ENCODE data around the gene MEGF8.

The MEGF8 gene

DNA sequence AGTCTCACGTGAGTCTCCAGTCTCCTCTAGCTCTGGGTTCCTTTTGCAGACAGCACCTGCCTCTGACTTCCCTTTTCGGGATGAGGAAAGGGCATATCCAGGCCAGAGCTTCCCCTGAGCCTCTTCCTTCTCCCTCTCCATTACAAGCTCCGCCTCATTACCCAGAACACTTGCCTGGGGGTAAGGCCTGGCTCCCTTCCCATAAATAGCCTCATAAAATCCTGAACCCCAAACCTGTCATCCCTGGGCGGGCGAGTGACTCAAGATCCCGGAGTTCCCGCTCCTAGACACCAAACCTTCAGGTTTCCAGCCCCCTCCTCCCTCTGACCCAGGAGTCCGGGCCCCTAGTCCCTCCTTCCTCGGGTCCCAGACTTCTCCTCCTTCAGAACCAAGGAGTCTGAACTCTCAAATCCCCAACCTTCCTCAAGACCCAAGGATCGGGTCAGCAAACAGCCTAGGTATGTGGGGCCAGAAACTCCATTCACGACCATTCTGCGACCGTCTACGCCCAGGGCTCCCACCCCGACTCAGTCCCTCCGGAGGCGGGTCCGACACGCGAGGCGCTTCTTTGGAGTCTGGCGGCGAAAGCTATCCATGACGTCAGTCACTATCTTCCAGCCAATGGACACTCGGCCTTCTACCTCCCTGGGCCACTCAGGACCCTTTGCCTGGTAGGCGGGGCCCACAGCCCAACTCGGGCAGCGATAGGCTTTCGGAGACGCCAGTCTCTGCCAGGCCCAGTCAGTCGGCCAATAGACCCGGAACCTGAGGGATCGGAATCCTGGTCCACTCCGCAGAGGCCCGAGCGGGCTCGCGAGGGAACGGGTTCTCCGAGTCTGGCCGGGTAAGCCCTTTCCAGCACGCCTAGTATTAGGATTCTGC lies 71.2 kb downstream of the MEGF8 start:
- DNase-seq: peak; percentile 97

DNA sequence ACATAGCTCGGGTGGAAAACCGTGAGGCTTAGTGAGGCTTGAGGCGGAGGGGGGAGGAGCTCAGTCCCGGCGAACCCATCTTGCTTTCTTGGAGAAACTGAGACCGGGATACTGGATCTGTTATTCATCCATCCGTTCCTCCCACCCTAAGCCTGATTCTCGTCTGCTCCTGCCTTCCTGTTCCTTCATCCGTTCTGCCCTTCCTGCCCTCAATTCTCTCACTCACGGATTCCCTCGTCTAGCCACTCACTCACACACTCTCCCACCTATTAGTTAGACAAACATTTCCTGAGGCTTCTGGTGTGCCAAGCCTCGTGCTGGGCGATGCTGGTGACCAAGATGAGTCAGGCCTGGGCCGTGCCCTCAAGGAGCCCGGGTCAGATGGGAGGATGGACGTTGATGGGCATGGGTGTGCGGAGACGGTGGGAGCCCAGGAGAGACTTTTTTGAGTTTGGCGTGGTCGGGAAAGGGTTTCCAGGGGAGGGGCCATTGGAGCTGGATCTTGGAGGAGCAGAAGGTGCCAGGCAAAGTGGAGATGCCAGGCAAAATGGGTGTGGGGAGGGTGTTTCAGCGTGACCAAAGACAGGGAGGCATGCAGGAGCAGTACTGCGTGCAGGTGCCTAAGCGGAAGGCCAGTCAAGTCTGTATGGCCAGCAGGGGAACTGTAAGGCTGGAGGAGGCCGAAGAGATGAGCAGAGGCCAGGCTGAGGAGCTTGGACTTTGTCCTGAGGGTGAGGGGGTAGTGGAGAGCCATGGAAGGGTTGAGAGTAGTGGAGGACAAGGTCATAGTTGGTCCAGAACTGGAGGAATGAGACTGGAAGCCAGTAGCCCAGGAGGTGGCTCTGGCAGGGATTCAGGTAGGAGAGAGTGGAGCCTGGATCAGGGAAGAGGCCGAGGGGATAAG lies 72.1 kb downstream of the MEGF8 start:
- DNase-seq: no peak

DNA sequence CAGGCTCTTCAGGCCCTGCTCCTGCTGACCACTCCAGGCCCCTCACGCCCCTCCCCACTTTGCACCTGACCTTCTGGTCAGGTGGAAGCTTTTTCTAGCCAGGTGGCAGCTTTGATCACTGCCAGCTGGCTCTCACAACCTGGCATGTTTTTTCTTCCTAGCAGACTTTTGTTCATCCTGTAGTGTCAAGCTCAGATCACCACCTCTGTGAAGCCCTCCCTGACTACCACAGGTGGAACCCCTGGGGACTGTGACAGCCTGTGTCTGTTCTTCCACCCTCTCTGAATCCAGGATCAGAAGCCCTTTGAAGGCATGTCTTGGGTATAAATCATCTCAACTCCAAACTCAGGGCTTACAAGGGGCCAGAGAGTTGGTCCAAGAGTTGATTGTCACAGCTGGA lies 75.0 kb downstream of the MEGF8 start:
- DNase-seq: no peak

DNA sequence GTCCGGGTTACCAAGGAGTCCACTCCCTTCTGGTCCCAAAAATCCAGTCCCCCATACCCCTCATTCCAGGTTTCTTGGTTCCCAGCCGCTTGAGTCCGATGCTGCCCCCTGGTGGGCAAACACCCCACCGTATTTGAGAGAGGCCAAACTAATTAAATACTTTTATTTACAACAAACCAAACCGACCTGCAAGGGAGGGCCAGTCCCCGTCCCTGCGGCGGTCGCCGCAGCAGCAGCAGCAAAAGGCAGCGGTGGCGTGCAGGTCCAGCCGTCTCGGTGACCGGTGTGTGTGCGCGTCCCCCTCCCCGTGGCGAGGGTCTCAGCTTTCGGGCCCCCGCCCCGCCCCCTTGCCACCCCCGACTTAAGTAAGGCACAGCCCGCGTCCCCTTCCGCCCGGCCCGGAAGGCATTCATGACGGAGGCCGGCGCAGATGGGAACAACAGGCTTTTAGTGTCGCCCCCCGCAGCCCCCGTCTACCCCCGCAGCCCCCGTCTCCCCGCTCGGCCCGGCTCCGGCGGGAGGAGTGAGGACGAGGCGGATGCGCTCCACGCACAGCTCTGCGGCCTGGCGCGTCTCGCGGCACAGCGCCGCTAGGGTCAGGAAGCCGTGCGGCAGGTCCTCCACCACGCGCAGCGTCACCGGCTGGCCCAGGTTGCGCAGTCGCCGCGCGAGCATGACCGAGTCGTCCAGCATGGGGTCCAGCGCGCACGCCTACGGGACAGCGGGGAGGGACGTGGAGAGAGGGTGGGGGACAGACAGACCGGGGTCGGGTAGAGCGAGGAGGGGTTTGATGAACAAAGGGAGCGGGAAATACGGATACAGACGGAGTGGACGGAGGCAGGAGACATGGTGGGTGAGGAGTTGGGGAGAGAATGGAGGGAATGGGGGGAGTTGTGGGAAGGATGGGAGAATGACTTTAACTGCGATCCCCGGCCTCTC lies 76.2 kb downstream of the MEGF8 start:
- no peak for DNase-seq

DNA sequence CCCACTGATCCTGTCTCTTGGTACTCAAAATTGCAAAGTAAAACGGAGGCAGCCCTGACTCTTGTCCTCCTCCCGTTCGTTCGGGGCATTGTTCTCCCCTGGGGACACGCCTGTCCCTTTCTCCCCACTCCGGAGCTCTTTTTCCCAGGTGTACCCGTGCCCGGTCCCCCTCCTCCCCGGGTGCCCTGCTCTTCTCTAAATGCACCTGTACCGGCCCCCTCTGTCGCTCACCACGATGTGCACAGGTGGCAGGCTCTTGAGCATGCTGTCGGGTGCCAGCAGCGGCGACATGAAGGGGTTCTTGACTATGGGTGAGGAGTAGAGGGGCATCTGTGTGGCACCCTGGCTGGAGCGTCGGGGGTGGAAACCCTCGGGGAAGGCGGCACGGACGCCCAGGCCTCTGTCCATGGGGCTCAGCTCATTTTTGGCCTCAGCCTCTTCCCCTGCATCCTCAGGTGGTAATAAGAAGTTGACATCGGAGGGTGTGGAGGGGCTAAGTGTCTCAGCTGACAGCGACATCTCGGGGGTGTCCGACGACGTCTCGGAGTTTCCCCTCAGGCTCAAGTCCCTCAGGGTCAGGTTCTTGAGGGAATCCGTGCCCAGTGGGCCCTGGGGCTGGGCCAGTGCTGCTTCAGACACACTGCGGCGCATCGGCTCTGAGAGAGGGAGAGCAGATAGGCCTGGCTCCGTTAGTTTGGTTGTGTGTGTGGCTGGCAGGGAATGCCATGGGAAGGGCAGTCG lies 77.1 kb downstream of the MEGF8 start:
- no peak for DNase-seq

DNA sequence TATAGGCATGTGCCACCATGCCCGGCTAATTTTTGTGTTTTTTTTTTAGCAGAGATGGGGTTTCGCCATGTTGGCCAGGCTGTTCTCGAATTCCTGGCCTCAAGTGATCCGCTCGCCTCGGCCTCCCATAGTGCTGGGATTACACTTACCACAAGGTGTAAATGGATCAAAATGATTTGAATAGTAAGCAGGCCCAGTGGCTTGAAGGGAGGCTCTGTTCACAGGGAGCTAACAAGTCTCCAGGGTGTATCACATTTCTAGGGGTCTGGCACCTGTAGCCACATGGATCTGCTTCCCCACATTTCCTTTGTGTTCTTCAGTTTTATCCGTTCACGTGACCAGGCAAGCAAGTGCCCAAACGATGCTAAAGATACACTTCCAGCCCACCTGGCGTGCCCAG lies 78.2 kb downstream of the MEGF8 start:
- DNase-seq: no peak

DNA sequence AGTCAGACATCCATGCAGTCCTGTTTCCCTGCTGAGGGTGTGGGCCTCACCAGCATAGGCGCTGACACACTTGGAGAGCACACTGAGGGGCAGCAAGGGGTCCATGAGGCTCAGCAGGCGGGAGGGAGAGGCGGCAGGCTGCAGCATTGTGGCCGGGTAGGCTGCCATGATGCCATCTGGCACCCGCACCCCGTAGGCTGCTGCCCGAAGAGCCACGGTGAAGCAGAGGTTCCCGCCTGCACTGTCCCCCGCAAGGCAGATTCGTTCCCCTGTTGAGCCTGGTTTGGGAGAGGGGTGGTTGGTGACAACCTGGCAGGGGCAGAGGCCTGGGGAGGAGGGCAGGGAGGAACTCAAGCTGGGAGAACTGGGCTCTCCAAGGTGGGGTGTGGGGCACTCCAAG lies 80.7 kb downstream of the MEGF8 start:
- no peak for DNase-seq

DNA sequence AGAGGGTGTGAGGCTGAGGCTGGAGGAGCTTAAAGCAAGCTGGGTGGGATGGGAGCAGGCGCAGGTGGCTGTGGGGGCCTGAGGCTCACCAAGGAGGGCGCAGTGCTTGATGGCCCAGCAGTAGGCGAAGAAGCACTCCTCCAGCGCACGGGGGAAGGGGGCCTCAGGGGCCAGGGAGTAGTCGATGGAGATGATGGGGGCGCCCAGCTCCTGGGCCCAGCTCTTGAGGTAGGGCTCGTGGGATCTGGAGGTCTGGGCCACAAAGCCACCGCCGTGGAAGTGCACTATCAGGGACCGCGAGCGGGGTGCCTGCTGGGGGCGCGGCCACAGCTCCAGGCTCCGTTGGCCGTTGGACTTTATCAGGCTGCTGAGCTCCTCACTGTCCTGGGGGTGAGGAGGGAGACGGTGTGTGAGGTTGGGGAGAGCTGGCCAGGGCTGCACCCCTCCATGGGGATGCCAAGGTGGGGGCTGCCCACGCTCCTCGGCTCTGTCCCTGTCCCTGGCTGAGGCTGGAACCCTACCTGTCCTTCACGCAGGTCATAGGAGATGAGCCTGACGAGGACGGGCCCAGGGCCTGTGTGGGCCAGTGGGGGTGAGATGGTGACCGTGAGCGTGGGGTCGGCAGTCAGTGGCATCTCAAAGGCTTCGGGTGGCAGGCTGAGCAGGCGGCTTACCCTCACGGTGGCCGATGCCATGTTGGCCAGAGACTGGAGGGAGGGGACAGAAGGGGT lies 81.8 kb downstream of the MEGF8 start:
- no peak for DNase-seq

DNA sequence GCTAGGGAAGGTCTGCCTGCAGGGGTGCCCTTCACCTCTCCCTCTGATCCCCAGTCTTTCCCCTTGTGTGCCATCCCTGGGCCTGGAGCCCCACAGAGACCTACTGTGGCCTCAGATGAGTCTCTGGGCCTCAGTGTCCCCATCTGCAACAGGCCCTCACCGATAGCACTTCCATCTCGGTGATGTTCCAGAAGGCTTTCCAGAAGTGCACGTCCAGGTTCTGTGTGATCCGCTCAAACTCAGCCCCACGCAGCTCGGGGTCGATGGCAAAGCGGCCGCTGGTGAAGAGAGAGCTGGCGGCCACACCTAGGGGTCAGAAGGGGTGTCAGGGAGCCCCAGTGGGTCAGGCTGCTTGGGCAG lies 82.4 kb downstream of the MEGF8 start:
- DNase-seq: no peak

DNA sequence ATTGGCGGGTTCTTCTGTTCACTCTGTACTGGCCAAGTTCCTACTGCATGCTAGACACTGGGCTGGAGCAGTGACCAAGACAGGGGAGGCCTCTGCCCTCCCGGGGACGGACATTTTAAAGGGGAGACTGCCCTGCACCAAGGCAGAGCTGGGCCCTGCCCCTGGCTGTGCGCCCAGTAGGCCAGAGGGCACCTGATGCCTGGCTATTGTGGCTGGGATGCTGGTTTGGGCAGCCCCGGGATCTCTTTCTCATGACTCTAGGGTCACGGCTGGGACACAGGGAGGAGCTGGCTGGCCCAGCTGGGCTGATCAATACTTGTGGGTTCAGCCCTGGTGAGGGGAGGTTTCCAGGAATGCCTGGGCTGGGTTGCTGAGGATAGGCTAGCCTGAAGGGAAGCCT lies 84.0 kb downstream of the MEGF8 start:
- no peak for DNase-seq

DNA sequence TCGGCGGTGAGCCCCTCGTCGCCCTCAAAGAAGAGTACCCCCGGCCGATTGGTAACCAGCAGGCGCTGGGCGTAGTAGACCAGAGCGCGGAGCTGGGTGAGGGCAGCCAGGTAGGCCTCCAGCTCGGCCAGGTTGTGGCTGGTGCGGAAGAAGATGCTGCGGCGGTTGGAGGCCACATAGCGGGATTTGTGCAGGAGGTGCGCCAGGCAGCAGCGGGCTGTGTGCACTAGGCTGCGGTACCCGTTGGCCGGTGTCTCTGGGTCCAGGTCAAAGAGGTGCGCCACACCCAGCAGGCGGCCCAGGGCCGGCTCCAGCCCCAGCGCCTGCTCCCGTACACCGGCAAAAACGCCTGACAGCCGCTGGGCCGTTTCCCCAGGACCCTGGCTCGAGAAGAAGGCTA lies 84.9 kb downstream of the MEGF8 start:
- no peak for DNase-seq

DNA sequence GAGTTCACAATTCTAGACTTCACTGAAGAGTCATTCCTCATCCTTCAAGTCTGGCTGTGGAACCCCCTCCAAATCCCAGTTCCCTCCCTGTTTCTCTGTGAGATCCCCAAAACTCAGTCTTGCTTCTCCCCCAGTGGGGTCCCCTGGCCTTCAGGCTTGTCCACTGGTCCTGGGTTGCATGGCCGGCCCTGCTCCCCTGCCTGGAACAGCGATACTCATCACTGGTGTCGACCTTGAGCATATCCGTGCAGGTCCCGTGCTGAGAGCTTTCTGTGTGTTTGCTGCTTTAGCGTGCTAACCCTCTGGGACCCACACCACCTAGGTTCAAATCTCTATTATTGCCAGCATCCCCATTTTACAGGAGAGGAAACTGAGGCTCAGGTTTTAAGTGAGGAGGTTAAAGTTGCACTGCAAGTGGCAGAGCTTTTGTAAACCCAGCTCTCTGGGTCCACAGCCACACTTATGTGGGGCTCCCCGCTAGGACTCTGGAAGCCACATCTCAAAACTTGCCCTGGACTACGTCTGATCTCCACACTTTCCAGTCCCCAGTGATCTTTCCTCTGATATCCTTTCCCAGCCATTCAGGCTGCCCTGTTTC lies 86.2 kb downstream of the MEGF8 start:
- DNase-seq: no peak

DNA sequence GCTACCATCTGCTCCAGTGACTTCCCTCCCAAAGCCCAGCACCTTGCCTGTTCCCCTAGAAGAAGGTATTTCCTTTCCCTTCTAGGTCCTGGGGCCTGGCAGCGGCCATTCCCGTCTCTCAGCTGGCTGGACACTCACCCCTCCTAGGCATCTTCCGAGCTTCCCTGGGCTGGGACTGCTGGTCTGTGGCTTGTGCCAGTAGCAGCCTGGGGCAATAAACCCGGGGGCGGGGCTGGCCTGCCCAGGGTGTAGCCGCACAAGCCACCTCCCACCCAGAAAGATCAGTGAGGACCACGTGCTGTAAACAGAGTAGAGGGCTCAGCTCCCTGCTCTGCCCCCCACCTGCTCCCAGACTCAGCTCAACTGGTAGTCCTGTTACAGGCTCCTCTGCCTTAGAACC lies 86.8 kb downstream of the MEGF8 start:
- no peak for DNase-seq

DNA sequence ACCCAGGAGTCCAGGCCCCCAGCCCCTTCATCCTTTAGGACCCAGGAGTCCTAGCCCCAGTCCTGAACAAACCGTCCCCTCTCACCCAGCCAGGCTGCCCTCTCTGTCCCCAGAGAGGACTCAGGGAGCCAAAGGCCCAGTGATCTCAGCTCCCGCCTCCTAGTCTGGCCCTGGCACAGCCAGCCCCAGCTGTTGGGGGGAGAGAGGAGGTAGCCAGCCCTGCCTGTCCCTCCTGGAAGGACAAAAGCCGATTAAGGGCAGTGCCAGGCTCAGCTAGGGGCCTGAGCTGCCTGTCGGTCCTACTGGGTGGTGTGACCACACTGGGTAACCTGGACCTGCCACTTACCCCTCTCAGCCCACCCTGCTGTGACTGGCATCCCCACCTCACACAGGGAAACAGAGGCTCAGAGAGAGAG lies 87.2 kb downstream of the MEGF8 start:
- no peak for DNase-seq

DNA sequence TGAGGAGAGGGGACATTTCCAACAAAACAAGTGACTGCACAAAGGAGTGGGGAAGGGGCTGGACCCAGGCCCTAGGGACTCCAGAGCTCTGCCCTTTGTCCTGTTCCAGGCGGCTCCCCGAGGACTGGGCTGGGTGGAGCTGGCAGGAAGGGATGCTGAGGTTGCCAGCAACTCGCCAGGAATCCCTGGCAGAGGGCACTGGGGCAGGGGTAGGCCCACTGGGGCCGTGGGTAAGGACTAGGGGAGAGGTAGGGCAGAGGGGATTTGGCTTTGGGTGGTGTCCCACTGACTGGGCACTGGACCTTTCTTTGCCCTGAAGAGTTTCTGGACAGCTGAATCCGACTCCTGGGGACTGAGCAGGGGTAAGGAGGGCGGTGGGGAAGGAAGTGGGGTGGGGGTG lies 93.9 kb downstream of the MEGF8 start:
- no peak for DNase-seq

DNA sequence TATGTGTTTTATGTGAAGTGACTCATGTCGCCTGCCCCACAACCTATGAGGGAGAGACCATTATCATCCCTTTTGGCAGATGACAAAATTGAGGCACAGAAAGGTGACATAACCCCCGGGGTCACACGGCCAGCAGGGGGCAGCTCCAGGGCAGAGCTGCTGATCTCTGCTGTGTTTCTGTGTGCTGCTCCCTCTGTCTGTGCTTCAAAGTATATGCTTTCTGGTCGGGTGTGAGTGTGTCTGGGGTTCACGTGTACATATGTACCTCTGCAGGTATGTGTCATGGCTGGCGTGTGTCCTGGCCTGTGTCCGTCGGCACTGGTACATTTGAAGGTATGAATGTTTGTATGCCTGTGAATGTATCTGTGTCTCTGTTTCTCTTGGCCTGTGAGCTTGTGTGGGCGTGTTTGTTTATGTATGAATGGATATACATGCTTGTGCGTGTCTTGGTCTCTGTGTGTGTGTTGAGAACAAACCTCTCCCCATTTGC lies 94.7 kb downstream of the MEGF8 start:
- no peak for DNase-seq

DNA sequence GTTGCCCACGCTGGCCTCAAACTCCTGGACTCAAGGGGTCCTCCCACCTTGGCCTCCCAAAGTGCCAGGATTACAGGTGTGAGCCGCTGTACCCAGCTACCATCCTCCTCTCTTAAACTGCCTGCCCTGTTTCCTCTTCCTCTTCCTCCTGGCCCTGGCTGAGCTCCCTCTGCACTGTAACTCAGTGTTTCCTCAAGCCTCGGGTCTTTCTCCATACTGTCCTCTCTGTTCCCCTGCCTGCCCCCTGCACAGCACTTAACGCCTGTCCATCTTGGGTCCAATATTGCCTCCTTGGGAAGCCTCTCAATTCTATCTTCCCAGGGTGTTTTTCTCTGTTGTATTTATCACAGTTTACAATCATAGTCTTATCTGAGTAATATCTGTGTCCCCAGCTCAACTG lies 95.7 kb downstream of the MEGF8 start:
- DNase-seq: no peak

DNA sequence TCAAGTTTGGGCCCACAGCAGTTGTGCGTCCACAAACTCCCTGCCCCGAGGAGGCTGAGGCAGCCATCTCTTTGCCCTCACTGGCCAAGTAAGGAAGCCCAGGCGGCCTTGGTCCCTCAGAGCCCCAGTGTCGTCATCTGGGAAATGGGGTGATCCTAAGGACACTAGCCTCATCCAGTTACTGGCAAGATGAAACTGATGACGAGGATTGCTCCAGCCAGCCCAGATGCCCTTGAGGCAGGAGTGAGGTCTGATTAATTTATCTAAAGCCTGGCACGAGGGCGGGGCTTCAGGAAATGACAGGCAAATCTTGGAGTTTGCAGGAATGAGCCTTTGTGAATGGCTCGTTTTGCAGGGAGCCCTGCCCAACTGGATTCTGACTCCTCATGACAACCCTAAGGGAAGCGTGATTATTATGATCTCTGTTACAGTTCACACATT lies 96.2 kb downstream of the MEGF8 start:
- no peak for DNase-seq

DNA sequence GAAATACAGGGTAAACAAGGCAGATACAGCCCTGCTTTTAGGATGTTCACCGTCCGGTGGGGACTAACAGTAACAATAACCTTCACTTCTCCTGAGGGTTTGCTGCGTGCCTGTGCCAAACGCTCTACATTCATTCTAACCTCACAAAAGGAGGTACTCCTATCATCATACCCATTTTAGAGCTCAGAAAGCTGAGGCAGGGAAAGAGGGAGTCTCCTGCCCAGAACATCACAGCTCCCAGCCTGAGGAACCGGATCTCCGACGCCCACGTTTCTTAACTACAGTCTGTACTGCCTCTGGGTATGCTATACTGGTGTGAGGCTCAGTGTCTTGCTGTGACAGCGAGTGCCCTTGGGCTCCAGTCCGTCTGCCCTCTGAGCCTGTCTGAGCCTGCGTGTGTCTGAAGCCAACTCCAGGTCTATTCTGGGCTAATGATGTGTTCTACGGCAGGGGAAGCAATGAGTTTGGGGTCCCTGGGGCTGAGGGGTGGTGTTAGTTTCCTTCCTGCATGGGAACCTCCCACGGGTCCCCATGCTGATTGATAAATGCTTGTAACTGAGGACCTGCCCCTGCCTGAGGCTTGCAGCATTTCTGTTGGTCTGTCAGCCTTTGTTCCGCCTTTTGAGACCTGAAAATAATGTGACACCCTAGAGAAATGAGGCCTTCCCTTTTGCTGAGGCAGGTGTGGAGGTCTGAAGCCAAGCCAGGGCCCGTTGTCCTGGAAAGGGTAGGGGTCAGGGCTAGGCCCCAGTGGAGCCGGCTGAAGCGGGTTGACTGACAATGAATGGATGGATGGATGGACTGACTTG lies 96.9 kb downstream of the MEGF8 start:
- no peak for DNase-seq

DNA sequence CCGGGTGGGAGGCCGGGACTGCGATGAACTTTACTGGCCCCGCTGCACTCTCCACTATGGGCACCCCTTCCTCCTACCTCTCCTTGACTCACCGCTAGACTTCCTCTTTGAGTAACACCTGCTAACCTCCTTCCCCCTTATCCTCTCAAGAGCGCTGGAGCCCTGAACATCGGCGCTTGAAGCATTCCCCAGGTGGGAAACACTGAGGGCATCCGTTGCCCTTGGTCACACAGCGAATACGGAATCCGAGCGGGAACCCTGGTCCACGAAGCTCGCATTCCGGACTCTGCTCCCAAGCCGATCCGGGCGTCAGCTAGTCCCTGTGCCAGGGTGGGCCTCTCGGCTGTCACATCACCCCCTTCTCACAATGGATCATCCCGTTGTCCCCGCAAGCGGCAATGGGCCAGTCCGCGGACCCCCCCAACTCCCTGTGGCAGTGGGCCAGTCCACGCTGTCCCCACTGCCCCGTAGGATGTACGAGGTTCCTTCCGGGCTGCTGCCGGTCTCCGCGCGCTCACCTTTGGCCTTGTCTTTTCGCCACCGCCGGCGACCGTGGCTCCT lies 97.5 kb downstream of the MEGF8 start:
- no peak for DNase-seq

All from NCI-H1436 treated with DMSO at 0.1 percent for 48 hours (cell line).